Measurements from ENCODE around the gene TRPM3.

GRCh38 chr9:71098801-71099200 is 22.6 kb downstream of the TRPM3 start:
- TF ChIP-seq ZNF335 (tag by site-specific recombination; conservative IDR thresholded peaks at IDR 0.05) = no peak
- TF ChIP-seq, protein P1, sequence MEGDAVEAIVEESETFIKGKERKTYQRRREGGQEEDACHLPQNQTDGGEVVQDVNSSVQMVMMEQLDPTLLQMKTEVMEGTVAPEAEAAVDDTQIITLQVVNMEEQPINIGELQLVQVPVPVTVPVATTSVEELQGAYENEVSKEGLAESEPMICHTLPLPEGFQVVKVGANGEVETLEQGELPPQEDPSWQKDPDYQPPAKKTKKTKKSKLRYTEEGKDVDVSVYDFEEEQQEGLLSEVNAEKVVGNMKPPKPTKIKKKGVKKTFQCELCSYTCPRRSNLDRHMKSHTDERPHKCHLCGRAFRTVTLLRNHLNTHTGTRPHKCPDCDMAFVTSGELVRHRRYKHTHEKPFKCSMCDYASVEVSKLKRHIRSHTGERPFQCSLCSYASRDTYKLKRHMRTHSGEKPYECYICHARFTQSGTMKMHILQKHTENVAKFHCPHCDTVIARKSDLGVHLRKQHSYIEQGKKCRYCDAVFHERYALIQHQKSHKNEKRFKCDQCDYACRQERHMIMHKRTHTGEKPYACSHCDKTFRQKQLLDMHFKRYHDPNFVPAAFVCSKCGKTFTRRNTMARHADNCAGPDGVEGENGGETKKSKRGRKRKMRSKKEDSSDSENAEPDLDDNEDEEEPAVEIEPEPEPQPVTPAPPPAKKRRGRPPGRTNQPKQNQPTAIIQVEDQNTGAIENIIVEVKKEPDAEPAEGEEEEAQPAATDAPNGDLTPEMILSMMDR (tag by site-specific recombination; IDR thresholded peaks at IDR 0.05) = no peak
